ENCODE measurements around the gene RTN4RL1. TPM values are rescaled to one million over a fixed set of nuclear protein-coding genes. Genes with fewer than 3 reads are reported as not detected.

RTN4RL1 gene
- total RNA-seq, 4 donors from 2014 or later: 1.4 to 4.9 (median 1.9) TPM; not detected in 1

- intact Hi-C loops (cut with DNase I; ENCODE audit: low total_unique reads): no loop called here
- no peak overlapping the region for H3K27ac ChIP-seq
These were observed 19.2 kb upstream of the RTN4RL1 start for GRCh38 chr17:2044263-2044894.

GRCh38 chr17:2043785-2044184 lies 18.7 kb upstream of the RTN4RL1 start:
- Histone ChIP-seq H3K27me3 (no peaks in the 10 kb centered on the region), H3K4me1 (peaks cover under 1 to 10% of the 10 kb centered on the region in 2 donors), H3K27ac (no peak overlapping the region), H3K36me3 (no peaks in the 10 kb centered on the region), H3K4me3 (no peak overlapping the region), H3K9me3 (no peaks in the 10 kb centered on the region)
- intact Hi-C loops (cut with DNase I; ENCODE audit: low total_unique reads): no loop called here
- DNase-seq: no peak
- no peak for TF ChIP-seq CTCF (IDR thresholded peaks at IDR 0.05)
- no peak for TF ChIP-seq POLR2A (IDR thresholded peaks at IDR 0.05)

More at GRCh38 chr17:2044263-2044894, 19.2 kb upstream of the RTN4RL1 start:
- no peaks in the 10 kb centered on the region for H3K27me3 ChIP-seq
- H3K4me1 ChIP-seq: peaks cover 4 to 16% of the 10 kb centered on the region in 2 donors
- no peaks in the 10 kb centered on the region for H3K36me3 ChIP-seq
- H3K9me3 ChIP-seq: no peaks in the 10 kb centered on the region
- TF ChIP-seq POLR2A (IDR thresholded peaks at IDR 0.05): no peak
- H3K4me3 ChIP-seq: no peak overlapping the region
- no peak for DNase-seq

DNA sequence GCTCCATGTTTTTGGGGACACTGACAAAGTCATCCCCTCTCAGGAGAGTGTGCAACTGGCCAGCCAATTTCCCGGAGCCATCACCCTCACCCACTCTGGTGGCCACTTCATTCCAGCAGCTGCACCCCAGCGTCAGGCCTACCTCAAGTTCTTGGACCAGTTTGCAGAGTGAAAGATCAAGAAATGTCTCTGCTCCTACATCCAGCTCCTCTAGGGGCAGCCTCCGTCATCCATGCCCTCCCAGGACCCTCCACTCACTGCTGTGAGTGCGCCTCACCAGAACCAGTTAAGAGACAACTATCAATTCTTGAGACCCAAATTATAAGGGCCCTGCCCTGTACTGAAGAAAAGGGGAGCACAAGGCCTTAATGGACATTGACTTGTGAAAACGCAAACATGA lies 17.8 kb upstream of the RTN4RL1 start:
- Histone ChIP-seq H3K9me3 (no peaks in the 10 kb centered on the region), H3K27ac (peak overlapping the region; percentile 85 to 86), H3K4me3 (no peak overlapping the region), H3K4me1 (peaks cover 0 to 9% of the 10 kb centered on the region in 2 donors), H3K27me3 (no peaks in the 10 kb centered on the region), H3K36me3 (no peaks in the 10 kb centered on the region)
- intact Hi-C loops (cut with DNase I; ENCODE audit: low total_unique reads): no loop called here
- no peak for DNase-seq
- no peak for TF ChIP-seq POLR2A (IDR thresholded peaks at IDR 0.05)
- no peak for TF ChIP-seq CTCF (IDR thresholded peaks at IDR 0.05)

GRCh38 chr17:2042390-2042847 lies 17.3 kb upstream of the RTN4RL1 start:
- Histone ChIP-seq H3K36me3 (no peaks in the 10 kb centered on the region), H3K4me3 (peak overlapping the region; percentile 47 to 60), H3K27me3 (no peaks in the 10 kb centered on the region), H3K9me3 (no peaks in the 10 kb centered on the region), H3K27ac (peak overlapping the region; percentile 85 to 86), H3K4me1 (peaks cover 0 to 9% of the 10 kb centered on the region in 2 donors)
- intact Hi-C loops (cut with DNase I; ENCODE audit: low total_unique reads): no loop called here
- peak in 1 of 4 experiments; percentile 15 for TF ChIP-seq CTCF (IDR thresholded peaks at IDR 0.05)
- no peak for TF ChIP-seq POLR2A (IDR thresholded peaks at IDR 0.05)
- peak in 1 of 2 donors; percentile 24 for DNase-seq

DNA sequence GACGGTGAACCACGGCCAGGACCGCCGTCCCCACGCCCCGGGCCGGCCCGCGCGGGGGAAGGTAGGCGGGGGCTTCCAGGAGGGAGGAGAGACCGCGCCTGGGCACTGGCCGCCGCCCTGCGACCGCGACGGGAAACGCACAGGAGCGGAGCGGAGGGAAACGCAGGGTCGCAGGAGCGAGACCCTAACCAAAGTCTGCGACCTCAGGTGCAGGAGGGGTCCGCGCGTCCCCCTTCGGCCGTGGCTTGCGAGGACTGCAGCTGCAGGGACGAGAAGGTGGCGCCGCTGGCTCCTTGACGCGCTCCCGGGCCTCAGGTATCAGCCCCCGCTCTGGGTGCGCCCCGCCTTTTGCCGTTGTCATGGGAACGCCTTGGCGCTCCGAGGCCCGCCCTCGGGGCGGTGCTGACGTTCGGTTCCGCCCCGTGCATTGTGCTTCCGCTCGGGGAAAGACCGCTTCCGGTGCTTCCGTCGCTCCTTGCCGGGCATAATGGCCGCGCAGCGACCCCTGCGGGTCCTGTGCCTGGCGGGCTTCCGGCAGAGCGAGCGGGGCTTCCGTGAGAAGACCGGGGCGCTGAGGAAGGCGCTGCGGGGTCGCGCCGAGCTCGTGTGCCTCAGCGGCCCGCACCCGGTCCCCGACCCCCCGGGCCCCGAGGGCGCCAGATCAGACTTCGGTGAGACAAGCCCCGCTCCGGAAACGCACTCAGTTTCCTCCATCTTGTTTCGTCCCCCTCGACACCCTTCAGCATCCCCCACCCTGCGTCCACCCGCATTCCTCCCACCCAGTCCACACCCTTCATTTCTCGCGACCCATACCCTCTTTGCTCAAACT lies 16.6 kb upstream of the RTN4RL1 start, which contains the start of gene OVCA2:
Gene OVCA2, plus strand, starts transcription at position 462 of the 829 bp plus-strand sequence. Its CDS starts 26 bp downstream, at position 488.
- Histone ChIP-seq H3K4me3 (peak within 1 kb of the TSS; percentile 47 to 60), H3K36me3 (no peaks in the 10 kb centered on the region), H3K4me1 (peaks cover 0 to 9% of the 10 kb centered on the region in 2 donors), H3K9me3 (no peaks in the 10 kb centered on the region), H3K27ac (peak within 1 kb of the TSS; percentile 85 to 86), H3K27me3 (no peaks in the 10 kb centered on the region)
- intact Hi-C loops (cut with DNase I; ENCODE audit: low total_unique reads): no loop called here
- TF ChIP-seq POLR2A (IDR thresholded peaks at IDR 0.05) (peak; percentile 62 to 75), CTCF (IDR thresholded peaks at IDR 0.05) (peak; percentile 55 to 80 (median 68))
- DNase-seq: peak; percentile 94 to 97
